Endodermal cell (in vitro differentiated cells): ENCODE results near the gene BRAP. TPM values are rescaled to one million over a fixed set of nuclear protein-coding genes. Genes with fewer than 3 reads are reported as not detected.

Source experiments
- DNase-seq: peaks from one replicate; pipeline ENCODE4 v3.0.0-alpha.2; 2017
- H3K27ac ChIP-seq: 2 replicates; pipeline ENCODE4 v1.5.1; 2013; ENCODE audit warnings: mild to moderate bottlenecking, low read depth, low read length, moderate library complexity
- H3K27me3 ChIP-seq: 2 replicates; pipeline ENCODE4 v1.6.1; 2013; ENCODE audit warnings: mild to moderate bottlenecking, low read length, moderate library complexity; ENCODE audit not compliant: insufficient read depth, control insufficient read depth, poor library complexity, severe bottlenecking
- H3K36me3 ChIP-seq: 2 replicates; pipeline ENCODE4 v1.7.0; 2013; ENCODE audit warnings: mild to moderate bottlenecking, low read length, moderate library complexity; ENCODE audit not compliant: control insufficient read depth, insufficient read depth
- H3K4me1 ChIP-seq: one replicate; pipeline ENCODE4 v1.7.0; 2013; ENCODE audit warnings: low read length; ENCODE audit not compliant: control insufficient read depth, insufficient read depth
- H3K4me3 ChIP-seq: 2 replicates; pipeline ENCODE4 v1.5.1; 2013; ENCODE audit warnings: mild to moderate bottlenecking, low read length, moderate library complexity
- H3K9ac ChIP-seq: 2 replicates; pipeline ENCODE4 v1.6.1; 2013; ENCODE audit warnings: mild to moderate bottlenecking, low read length, moderate library complexity; ENCODE audit not compliant: poor library complexity, severe bottlenecking; ENCODE audit errors: extremely low read depth
- H3K9me3 ChIP-seq: 2 replicates; pipeline ENCODE4 v1.6.1; 2013; ENCODE audit warnings: mild to moderate bottlenecking, low read length, moderate library complexity; ENCODE audit not compliant: control insufficient read depth
- H3K27ac Mint-ChIP-seq: 2 replicates; pipeline ENCODE4 v1.8.0; 2020; ENCODE audit warnings: mixed read lengths
- H3K27me3 Mint-ChIP-seq: 2 replicates; pipeline ENCODE4 v1.8.0; 2021; ENCODE audit warnings: mild to moderate bottlenecking, mixed read lengths; ENCODE audit not compliant: insufficient read depth
- H3K36me3 Mint-ChIP-seq: 2 replicates; pipeline ENCODE4 v1.8.0; 2020; ENCODE audit warnings: low read depth, mixed read lengths
- H3K4me1 Mint-ChIP-seq: 2 replicates; pipeline ENCODE4 v1.8.0; 2020; ENCODE audit warnings: mixed read lengths
- H3K4me3 Mint-ChIP-seq: 2 replicates; pipeline ENCODE4 v1.8.0; 2020; ENCODE audit warnings: mild to moderate bottlenecking, moderate library complexity, mixed read lengths
- H3K9me3 Mint-ChIP-seq: 2 replicates; pipeline ENCODE4 v1.8.0; 2020; ENCODE audit warnings: mild to moderate bottlenecking, mixed read lengths
- CTCF ChIP-seq: fragments of 200-600 bp; sonication (generic); conservative IDR thresholded peaks from 2 replicates; pipeline ENCODE4 v1.5.0; 2021; ENCODE audit warnings: antibody characterized with exemption, mild to moderate bottlenecking
- WGBS, 2 experiments: methylation state at CpG; one replicate each; pipeline versions ENCODE4 v1.1.5 to v1.1.7; 2013; ENCODE audit warnings: missing lambda C conversion rate in 2 of 2, mixed read lengths in 1 of 2; ENCODE audit not compliant: insufficient coverage in 1 of 2, insufficient read length in 1 of 2; 5-methylcytosine and 5-hydroxymethylcytosine counted together
- total RNA-seq, 2 donors: library from RNA; stranded (reverse); fragmentation: NEBNext Ultra II Directional in 1 of 2; extraction: Animal tissue kit (Norgen Biotek cat#: 25700) in 1 of 2; gene quantifications; 2 replicates in 1 of 2; 3 replicates in 1 of 2; pipeline ENCODE4 v1.2.1, GENCODE V29; 2021

BRAP gene
- total RNA-seq, 2 donors from 2014 or later: 23.6 to 24.5 TPM

GRCh38 chr12:111677186-111677585 is 8.6 kb downstream of the BRAP start:
- H3K4me3 ChIP-seq: no peak overlapping the region
- H3K27ac ChIP-seq: no peak overlapping the region
- Mint-ChIP-seq H3K27me3 (no peaks in the 10 kb centered on the region), H3K9me3 (no peaks in the 10 kb centered on the region), H3K27ac (peak overlapping the region; percentile 31), H3K4me3 (no peak overlapping the region), H3K36me3 (peaks cover 52% of the 10 kb centered on the region), H3K4me1 (no peaks in the 10 kb centered on the region)
- WGBS, 2 experiments: 99 to 100% methylated on average over 3 to 5 of the region's 5 CpGs
- DNase-seq: no peak
- TF ChIP-seq CTCF: no peak
- no peak overlapping the region for H3K9ac ChIP-seq
- no peaks in the 10 kb centered on the region for H3K9me3 ChIP-seq
- H3K4me1 ChIP-seq: no peaks in the 10 kb centered on the region
- peaks cover 86% of the 10 kb centered on the region for H3K36me3 ChIP-seq
- H3K27me3 ChIP-seq: no peaks in the 10 kb centered on the region

GRCh38 chr12:111673503-111673902 is 12.3 kb downstream of the BRAP start:
- H3K9ac ChIP-seq: no peak overlapping the region
- peaks cover 45% of the 10 kb centered on the region for H3K36me3 Mint-ChIP-seq
- no peak overlapping the region for H3K27ac Mint-ChIP-seq
- no peaks in the 10 kb centered on the region for H3K4me1 Mint-ChIP-seq
- no peaks in the 10 kb centered on the region for H3K9me3 Mint-ChIP-seq
- H3K27ac ChIP-seq: no peak overlapping the region
- no peaks in the 10 kb centered on the region for H3K4me1 ChIP-seq
- H3K36me3 ChIP-seq: peaks cover 86% of the 10 kb centered on the region
- no peaks in the 10 kb centered on the region for H3K27me3 ChIP-seq
- no peak overlapping the region for H3K4me3 ChIP-seq
- WGBS, 2 experiments: 89 to 95% methylated on average over 3 of the region's 3 CpGs
- no peak overlapping the region for H3K4me3 Mint-ChIP-seq
- no peaks in the 10 kb centered on the region for H3K27me3 Mint-ChIP-seq
- H3K9me3 ChIP-seq: no peaks in the 10 kb centered on the region
- DNase-seq: no peak
- peak; percentile 72 for TF ChIP-seq CTCF

GRCh38 chr12:111672822-111673381 is 12.9 kb downstream of the BRAP start:
- no peak overlapping the region for H3K4me3 Mint-ChIP-seq
- H3K9me3 ChIP-seq: no peaks in the 10 kb centered on the region
- H3K27ac ChIP-seq: no peak overlapping the region
- no peak overlapping the region for H3K9ac ChIP-seq
- H3K4me1 Mint-ChIP-seq: no peaks in the 10 kb centered on the region
- 92 to 93% methylated on average over 10 of the region's 10 CpGs for WGBS, 2 experiments
- H3K36me3 ChIP-seq: peaks cover 83% of the 10 kb centered on the region
- DNase-seq: no peak
- H3K4me3 ChIP-seq: no peak overlapping the region
- TF ChIP-seq CTCF: no peak
- H3K9me3 Mint-ChIP-seq: no peaks in the 10 kb centered on the region
- no peaks in the 10 kb centered on the region for H3K27me3 Mint-ChIP-seq
- no peaks in the 10 kb centered on the region for H3K4me1 ChIP-seq
- no peak overlapping the region for H3K27ac Mint-ChIP-seq
- peaks cover 48% of the 10 kb centered on the region for H3K36me3 Mint-ChIP-seq
- H3K27me3 ChIP-seq: no peaks in the 10 kb centered on the region
